Upper lobe of right lung (tissue), 1 donor: ENCODE results near the gene TEX48. TPM values are rescaled to one million over a fixed set of nuclear protein-coding genes. Genes with fewer than 3 reads are reported as not detected.

Source experiments
- ATAC-seq: fragments of 200-7000 bp; cut with Tn5 transposase; one replicate; pipeline ENCODE4 v1.9.1; 2020; ENCODE audit warnings: mild to moderate bottlenecking, moderate library complexity
- DNase-seq: peaks from one replicate; pipeline ENCODE4 v3.0.0-alpha.2; 2020
- H3K27ac ChIP-seq: fragments of 200-600 bp; one replicate; pipeline ENCODE4 v1.8.0; 2022
- H3K27me3 ChIP-seq: fragments of 200-600 bp; one replicate; pipeline ENCODE4 v1.8.0; 2022; ENCODE audit warnings: mild to moderate bottlenecking
- H3K36me3 ChIP-seq: fragments of 200-600 bp; one replicate; pipeline ENCODE4 v1.8.0; 2022
- H3K4me1 ChIP-seq: fragments of 200-600 bp; one replicate; pipeline ENCODE4 v1.8.0; 2022
- H3K4me3 ChIP-seq: fragments of 200-600 bp; one replicate; pipeline ENCODE4 v1.8.0; 2022; ENCODE audit warnings: mild to moderate bottlenecking
- H3K9me3 ChIP-seq: fragments of 200-600 bp; one replicate; pipeline ENCODE4 v1.8.0; 2022
- intact Hi-C: fragments of 100-400 bp; cut with DNase I; formaldehyde crosslinking; loops from one replicate; pipeline ENCODE4 v1.11.0; 2022
- total RNA-seq: library from RNA; stranded (reverse); fragmentation: NEBNext Ultra II Directional; extraction: Animal tissue kit (Norgen Biotek cat#: 25700); gene quantifications from one replicate; pipeline ENCODE4 v1.2.1, GENCODE V29; 2021
- TF ChIP-seq, protein P1 (sequence below): fragments of 200-600 bp; IDR thresholded peaks from one replicate; pipeline ENCODE4 v1.8.0; 2022; ENCODE audit warnings: antibody characterized with exemption
- donor health status: DM: no; HTN: yes; CAD: no; lungs with severe emphysema.

Gene TEX48
- total RNA-seq, 1 donor from 2014 or later, result not detected

DNA sequence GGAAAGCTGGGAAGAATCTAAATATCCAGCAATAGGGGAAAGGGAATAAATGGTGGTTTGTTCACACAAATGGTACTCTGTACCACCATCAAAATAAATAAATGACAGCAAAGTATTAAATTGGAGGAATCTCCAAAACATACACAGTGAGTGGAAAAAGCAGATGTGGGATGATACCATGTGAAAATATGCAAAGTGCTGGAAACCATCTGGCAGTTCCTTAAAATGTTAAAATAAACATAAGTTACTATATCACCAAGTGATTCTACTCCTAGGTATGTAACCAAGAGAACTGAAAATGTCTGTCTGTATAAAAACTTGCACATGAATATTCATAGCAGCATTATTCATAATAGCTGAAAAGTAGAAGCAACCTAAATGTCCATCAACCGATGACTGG, 41.9 kb upstream of the TEX48 start:
- Histone ChIP-seq H3K4me3 (no peak overlapping the region), H3K9me3 (no peaks in the 10 kb centered on the region), H3K36me3 (no peaks in the 10 kb centered on the region), H3K27ac (no peak overlapping the region), H3K27me3 (no peaks in the 10 kb centered on the region), H3K4me1 (no peaks in the 10 kb centered on the region)
- intact Hi-C loops, result no loop called here
- TF ChIP-seq, protein P1, sequence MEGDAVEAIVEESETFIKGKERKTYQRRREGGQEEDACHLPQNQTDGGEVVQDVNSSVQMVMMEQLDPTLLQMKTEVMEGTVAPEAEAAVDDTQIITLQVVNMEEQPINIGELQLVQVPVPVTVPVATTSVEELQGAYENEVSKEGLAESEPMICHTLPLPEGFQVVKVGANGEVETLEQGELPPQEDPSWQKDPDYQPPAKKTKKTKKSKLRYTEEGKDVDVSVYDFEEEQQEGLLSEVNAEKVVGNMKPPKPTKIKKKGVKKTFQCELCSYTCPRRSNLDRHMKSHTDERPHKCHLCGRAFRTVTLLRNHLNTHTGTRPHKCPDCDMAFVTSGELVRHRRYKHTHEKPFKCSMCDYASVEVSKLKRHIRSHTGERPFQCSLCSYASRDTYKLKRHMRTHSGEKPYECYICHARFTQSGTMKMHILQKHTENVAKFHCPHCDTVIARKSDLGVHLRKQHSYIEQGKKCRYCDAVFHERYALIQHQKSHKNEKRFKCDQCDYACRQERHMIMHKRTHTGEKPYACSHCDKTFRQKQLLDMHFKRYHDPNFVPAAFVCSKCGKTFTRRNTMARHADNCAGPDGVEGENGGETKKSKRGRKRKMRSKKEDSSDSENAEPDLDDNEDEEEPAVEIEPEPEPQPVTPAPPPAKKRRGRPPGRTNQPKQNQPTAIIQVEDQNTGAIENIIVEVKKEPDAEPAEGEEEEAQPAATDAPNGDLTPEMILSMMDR, result no peak
- DNase-seq (no peak), ATAC-seq (no peak)

DNA sequence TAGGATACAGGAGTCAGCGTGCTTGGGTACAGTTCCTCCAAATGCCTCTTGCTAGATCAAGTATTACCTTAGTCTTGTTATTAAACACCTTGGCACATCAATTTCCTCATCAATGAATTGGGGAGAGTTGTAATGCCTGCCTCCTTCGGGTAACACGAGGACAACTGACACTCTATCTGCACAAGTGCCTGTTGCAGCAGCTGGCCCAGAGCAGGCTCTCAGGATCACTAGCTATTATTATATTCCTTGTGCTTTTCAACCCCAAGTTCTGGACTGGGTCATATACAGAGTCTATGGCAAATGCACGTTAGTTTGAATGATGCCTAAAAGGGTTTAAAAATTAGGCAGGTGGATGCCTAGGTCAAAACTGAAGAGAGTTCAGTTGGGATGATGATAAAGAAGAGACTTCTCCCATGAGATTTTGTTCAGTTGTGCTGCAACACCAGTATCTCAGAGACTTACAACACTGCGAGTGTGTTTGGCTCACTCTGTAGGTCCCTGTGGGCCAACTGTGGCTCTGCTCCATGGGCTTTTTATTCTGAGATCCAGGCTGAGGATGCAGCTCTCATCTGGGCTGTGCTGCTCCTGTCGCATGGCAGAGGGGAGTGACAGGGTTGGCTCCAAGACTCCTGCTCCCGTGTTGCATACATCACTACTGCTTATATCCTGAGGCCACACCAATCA, 41.1 kb upstream of the TEX48 start:
- H3K36me3 ChIP-seq, result no peaks in the 10 kb centered on the region
- no peaks in the 10 kb centered on the region for H3K9me3 ChIP-seq
- intact Hi-C loops, result no loop called here
- ATAC-seq, result no peak
- TF ChIP-seq, protein P1, result no peak
- DNase-seq, result no peak
- H3K27ac ChIP-seq, result no peak overlapping the region
- no peak overlapping the region for H3K4me3 ChIP-seq
- no peaks in the 10 kb centered on the region for H3K4me1 ChIP-seq
- H3K27me3 ChIP-seq, result no peaks in the 10 kb centered on the region

DNA sequence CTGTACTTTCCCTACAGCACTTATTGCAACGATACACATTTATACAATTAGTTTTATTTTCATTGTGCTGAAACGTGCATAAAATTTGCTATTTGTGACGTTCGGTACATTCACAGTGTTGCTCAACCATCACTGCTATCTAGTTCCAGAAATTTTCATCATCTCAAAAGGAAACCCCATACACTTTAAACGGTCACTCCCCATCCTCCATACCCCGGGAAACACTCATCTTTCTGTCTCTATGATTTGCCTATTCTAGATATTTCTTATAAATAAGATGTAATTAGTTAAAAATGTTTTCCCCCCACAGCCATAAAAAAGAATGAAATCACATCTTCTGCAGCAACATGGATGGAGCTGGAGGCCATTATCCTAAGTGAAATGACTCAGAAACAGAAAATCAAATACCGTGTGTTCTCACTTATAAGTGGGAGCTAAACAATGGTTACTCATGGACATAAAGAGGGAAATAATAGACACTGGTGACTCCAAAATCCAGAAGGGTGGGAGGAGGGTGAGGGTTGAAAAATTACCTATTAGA, 40.2 kb upstream of the TEX48 start:
- Histone ChIP-seq H3K27ac (no peak overlapping the region), H3K4me3 (no peak overlapping the region), H3K4me1 (no peaks in the 10 kb centered on the region), H3K27me3 (no peaks in the 10 kb centered on the region), H3K9me3 (no peaks in the 10 kb centered on the region), H3K36me3 (no peaks in the 10 kb centered on the region)
- intact Hi-C loops, result no loop called here
- DNase-seq (no peak), ATAC-seq (no peak)
- TF ChIP-seq, protein P1, result no peak

DNA sequence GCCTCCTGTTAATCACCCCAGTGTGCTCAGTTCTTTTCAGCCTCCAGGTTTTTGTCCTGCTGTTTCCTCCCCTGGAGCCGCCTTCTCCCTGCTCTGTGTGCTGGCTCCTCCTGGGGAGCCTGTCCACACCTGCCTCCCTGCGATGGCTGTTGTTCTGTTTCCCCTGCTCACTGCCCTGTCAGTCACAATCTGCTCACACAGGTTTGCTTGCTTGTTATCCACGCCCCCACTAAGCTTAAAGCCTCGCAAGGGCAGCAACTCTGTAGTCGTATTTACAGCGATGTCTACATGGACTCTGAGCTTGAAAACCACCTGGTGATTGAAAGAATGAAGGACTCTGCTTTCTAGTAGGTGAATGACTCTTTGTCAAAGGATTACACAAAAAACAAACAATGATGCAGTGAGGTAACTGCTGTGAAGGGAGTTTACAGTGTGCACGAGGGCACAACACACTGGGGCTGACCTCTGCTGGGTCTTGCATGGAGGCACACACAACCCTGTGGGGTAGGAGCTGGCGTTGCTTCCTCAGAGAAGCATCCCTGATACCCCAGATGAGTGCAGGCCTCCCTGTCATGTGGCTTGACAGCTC, 39.6 kb upstream of the TEX48 start:
- peak; percentile 19 for ATAC-seq

DNA sequence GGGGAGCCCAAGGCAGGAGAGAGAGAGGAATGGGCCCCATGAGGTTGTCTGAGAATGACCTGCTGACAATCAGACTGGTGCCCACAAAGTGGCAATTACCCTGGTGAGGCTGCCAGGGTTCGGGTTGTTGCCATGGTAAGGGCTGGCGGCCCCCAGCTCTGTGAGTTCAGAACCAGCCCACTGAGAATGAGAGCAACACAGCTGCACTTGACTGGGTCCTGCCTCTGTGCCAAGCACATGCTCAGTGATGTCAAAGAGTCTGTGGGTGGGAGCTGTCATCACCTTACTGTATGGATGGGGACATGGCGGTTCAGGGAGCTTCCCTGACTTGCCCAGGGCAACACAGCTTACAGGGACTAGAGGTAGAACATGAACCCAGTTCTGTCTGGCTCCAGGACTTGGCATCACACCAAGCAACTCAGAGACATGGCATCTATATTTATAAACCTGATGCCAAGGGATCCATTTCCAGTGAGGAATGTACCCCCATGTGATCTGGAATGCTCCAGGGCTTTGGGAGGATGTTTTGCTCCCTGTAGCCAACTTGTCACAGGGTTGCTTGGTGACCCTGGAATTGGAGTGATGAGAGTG, 38.2 kb upstream of the TEX48 start:
- Histone ChIP-seq H3K9me3 (no peaks in the 10 kb centered on the region), H3K27ac (no peak overlapping the region), H3K4me3 (no peak overlapping the region), H3K4me1 (no peaks in the 10 kb centered on the region), H3K27me3 (no peaks in the 10 kb centered on the region), H3K36me3 (no peaks in the 10 kb centered on the region)
- DNase-seq (no peak), ATAC-seq (no peak)
- TF ChIP-seq, protein P1, result no peak
- intact Hi-C loops, result no loop called here

More for the DNA sequence above, 39.6 kb upstream of the TEX48 start:
- H3K4me3 ChIP-seq, result no peak overlapping the region
- no peaks in the 10 kb centered on the region for H3K27me3 ChIP-seq
- H3K36me3 ChIP-seq, result no peaks in the 10 kb centered on the region
- no peaks in the 10 kb centered on the region for H3K9me3 ChIP-seq
- no peaks in the 10 kb centered on the region for H3K4me1 ChIP-seq
- intact Hi-C loops, result no loop called here
- no peak for DNase-seq
- TF ChIP-seq, protein P1, result no peak
- no peak overlapping the region for H3K27ac ChIP-seq
